HG03025 (cell line): ENCODE measurements around the gene SORT1.
"Not testable (repeated sequence)": the region's sequence is repeated elsewhere in the genome, so short reads cannot be mapped to it uniquely, and the experiment has no call there.

Experiments used
- ATAC-seq: cut with Tn5 transposase; IDR thresholded peaks from one replicate; pipeline ENCODE4 v1.9.1; 2021; ENCODE audit warnings: mild to moderate bottlenecking, moderate library complexity; ENCODE audit not compliant: unreplicated experiment, low FRiP score

Gene SORT1

DNA sequence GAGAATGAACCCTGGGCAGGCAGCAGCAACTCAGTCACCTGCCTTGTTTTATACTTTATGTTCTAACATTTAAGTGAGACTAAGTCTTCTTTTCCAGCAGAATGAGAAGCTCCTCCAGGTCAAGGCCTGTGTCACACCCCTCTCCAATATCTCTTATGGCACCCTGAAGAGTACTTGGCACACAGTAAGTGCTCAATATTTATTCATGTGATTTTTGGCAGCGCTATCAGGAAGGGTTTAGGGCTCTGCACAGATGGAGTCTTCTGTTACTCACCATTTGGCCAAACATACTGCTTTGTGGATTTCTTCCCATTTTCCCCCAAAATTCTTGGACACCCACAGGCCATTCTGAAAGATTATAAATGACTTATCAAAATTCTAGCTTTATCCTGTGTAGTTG, 47.1 kb downstream of the SORT1 start:
- ATAC-seq = no peak

DNA sequence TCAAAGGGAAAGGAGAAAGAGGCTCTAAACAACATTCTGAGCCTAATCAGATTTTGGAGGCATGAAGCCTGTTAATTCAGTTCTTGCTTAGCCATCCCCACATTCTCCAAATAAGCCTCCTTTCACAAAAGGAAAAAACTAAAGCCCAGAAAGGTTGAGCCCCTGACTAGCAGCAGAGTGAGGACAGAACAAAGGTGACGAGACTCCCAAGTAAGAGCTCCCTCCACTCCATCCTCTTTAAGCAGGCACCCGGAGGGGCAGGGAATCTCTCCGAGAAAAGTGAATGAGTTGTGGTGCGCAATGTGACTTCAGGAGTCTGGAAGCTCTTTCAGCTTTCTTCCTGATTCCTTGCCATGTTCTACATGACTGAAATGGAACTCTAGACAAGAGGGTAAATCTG, 47.5 kb downstream of the SORT1 start:
- ATAC-seq = no peak

DNA sequence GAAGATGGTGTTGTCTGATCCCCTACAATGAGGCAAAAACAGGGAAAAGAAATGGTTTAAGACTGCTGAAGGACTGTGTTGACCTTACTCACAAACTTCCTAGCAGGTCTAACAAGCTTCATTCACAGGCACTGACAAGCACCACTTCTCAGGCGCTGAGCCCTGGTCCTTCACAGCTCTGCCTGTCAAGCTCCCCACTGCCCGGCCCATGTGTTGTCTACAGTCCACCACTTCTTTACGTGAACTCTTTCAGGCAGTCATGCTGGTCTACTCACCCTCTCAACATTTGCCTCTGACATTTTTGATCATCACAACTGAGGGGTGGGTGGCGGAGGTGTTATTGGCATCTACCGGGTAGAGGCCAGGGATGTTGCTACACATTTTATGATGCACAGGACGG, 50.2 kb downstream of the SORT1 start:
- ATAC-seq = no peak

DNA sequence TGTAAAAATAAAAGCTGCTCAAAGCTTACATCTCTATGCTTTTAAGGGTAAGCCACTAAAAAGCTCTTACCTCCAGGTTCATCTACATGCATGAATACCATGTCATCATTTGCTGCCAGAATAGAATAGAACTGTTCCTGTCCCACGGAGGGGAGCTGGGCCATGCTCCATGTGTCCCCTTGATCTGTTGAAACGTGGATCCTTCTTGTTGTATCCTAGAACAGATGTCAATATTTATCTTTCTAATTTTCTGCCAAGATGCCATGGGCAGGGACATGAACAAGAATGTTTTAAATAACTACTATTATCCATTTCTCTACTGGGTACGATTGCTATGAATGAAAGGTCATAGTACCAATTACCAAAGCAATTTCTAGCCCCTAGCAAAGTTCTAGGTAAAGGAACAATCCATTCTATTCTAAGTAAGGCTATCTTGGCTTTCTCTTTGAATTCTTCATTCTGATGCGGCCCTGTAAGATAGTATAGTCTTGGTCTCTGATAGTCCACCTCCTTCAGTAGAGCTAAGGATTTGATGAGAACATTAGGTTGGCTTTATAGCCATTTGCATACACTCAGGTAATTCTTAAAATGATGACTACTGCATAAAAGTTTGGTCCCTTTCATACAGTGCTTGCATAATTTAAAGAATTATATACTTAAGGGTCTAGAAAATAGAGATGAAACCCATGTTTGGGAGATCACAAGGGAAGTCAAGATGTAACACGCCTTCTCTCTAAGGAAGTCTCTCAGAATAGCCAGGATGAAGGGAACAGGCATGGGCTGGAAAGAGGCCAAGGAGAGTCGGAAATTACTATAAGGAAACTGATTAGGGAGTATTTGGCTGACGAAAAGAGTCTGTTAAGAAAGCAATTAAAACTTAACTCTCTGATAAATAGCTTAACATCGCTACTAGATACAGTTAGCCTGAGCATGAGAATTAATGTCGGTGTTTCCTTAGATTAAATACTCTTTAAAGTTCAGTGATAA, 55.5 kb downstream of the SORT1 start:
- ATAC-seq = no peak

- no peak for ATAC-seq
These were observed 59.1 kb downstream of the SORT1 start for GRCh38 chr1:109338608-109339007.

GRCh38 chr1:109338091-109338490, 59.6 kb downstream of the SORT1 start:
- ATAC-seq = no peak

- no peak for ATAC-seq
These were observed 62.6 kb downstream of the SORT1 start for GRCh38 chr1:109335091-109335490.

DNA sequence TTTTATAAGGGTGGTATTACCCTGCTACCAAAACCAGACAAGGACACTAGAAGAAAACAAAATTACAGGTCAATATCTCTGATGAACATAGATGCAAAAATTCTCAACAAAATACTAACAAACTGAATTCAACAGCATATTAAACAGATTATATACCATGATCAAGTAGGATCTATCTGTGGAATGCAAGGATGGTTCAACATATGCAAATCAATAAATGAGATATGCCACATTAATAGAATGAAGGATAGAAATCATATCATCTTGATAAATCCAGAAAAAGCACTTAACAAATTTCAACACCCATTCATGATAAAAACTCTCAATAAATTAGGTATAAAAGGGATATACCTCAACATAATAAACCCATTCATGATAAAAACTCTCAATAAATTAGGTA, 66.6 kb downstream of the SORT1 start:
- ATAC-seq = no peak

GRCh38 chr1:109327285-109327684, 70.4 kb downstream of the SORT1 start:
- no peak for ATAC-seq

GRCh38 chr1:109322974-109323373, 74.7 kb downstream of the SORT1 start:
- no peak for ATAC-seq

GRCh38 chr1:109319114-109319513, 78.6 kb downstream of the SORT1 start:
- no peak for ATAC-seq

DNA sequence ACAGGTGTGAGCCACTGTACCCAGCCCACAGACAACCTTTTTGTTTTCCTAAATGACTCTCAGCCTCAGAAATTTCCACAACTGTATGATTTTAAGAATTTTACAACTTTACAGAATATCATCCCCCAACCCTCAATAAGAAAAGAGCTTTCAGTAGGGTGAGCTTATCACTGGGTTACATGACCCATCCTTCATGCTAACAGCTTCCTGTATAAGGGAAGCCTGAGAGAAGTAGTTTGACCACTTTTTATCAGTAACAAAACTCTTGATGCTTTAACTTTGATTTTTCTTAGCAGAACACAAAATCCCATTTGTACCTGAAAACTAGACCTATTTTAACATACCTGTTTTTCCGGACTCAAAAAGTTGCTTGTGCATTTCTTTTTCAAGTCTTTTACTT, 81.2 kb downstream of the SORT1 start:
- ATAC-seq = no peak

DNA sequence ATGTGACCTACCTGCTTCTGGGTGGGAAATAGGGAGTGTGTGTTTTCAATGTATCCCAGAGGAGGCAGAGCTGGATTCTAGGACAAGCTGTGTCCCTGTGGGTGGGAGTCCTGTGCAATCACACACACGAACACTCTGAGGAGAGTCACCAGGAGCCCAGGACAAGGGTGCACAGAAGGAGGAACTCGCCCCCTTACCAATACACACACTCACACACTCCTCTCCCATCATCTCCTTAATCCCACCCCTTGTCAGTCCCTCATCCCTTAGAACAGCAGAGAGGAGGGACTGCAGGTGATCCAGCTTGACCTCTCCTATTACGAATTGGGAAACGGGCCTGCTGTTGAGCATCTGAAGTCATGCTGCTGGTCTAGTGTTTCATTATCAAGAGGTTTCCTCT, 82.4 kb downstream of the SORT1 start:
- ATAC-seq = no peak

GRCh38 chr1:109314795-109315194, 82.9 kb downstream of the SORT1 start:
- ATAC-seq = no peak

DNA sequence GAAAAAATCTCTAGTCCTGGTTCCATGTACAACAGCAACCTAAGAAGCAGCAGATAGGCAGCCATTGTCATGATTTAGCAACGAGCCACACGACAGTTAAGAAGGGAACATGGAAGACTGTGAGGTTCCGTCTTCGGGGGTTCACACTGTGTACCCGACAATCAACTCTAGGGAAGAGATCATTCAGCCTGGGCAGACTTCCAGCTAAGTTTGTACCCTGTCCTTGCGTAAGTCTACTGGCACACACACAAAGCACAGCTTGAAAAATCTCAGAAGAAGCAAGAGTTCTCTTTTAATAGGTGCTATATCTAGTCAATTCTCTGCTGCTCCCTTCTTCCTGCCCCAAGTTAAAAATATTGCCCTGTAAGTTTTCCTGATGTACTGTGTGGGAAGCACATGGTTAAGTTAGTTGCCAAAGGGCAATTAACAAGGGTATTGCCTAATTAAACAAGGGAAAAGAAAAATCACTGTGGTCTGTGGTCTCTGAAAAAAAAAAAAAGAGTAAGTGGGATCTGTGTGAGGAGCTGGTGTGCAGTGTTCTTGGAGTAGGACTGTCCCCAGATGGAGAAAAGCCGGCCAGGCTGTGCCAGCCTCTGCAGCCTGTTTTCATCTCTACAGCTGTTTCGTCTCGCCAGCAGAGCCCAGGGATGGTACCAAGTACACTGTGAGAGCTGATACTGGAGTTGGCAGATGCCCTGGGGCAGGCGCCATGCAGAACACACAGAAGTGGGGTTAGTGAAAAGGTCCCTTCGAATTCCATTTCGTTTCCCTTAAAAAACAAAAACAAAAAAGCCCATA, 84.5 kb downstream of the SORT1 start:
- no peak for ATAC-seq

- no peak for ATAC-seq
These were observed 85.5 kb downstream of the SORT1 start for GRCh38 chr1:109312246-109312645.

DNA sequence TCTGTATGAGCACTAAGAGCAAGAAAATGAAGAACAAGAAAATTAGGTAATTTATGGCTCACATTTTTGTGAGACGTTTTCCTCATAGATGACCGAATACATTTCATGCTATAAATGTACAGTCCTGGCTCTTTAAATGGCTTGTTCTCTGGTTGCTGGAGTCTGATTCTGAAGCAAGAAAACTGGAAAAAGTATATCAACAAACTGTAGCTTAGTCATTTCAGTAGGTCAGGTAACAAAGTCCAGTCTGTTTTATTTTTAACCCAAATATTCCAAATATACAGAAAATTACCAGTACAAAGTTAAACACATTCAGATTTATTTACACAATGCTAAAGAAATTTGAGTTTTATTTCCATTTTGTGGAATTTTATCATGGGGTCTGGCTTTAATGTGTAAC, 88.4 kb downstream of the SORT1 start:
- no peak for ATAC-seq

GRCh38 chr1:109307274-109308021, 90.3 kb downstream of the SORT1 start:
- ATAC-seq = no peak

DNA sequence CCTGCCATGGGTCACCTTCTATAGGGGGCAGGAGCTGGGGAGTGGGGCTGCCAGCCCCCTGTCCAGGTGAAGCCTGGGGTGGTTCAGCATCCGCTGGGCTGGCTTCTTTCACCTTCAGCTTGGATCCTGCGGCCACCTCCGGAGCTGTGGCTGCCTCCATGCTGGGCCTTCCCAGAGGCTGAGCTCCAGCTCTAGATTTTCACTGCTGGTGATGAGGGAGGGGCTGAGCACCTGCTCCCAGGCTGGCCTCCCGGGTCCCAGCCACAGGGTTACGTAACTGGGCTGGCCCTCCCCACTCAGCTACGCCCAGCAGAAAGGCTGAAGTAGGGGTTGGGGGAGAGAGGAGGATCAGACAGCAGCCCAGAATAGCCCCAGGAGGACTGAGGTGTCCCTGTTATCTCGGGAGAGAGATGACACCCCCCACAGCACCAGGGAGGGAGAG, 90.9 kb downstream of the SORT1 start, which contains the start of gene MYBPHL:
TSS of gene MYBPHL (minus strand) at position 180 of the 442 bp plus-strand sequence. CDS start at position 160, 20 bp downstream.
- ATAC-seq = no peak

- not testable (repeated sequence) for ATAC-seq
These were observed 91.7 kb downstream of the SORT1 start for GRCh38 chr1:109305991-109306390.
